H9 (cell line): ENCODE measurements around the gene ACCSL. TPM values are rescaled to one million over a fixed set of nuclear protein-coding genes. Genes with fewer than 3 reads are reported as not detected.
A peak's percentile ranks its signal among the peaks of the same experiment; 100 is the strongest.

Source experiments
- DNase-seq: peaks from one replicate; pipeline ENCODE4 v3.0.0-alpha.2; 2017
- H2AFZ ChIP-seq: one replicate; pipeline ENCODE4 v1.6.1; 2013; ENCODE audit warnings: mild to moderate bottlenecking, low read length, control low read depth, moderate library complexity
- H2AK5ac ChIP-seq: 2 replicates; pipeline ENCODE4 v1.6.1; 2013; ENCODE audit warnings: low read length, control low read depth, mixed read lengths; ENCODE audit not compliant: insufficient read length
- H2BK120ac ChIP-seq: one replicate; pipeline ENCODE4 v1.6.1; 2013; ENCODE audit warnings: low read depth, mild to moderate bottlenecking, low read length, control low read depth, inconsistent platforms; ENCODE audit not compliant: poor library complexity, severe bottlenecking
- H2BK12ac ChIP-seq: 2 replicates; pipeline ENCODE4 v1.6.1; 2013; ENCODE audit warnings: low read length, control low read depth, mixed read lengths, low read depth; ENCODE audit not compliant: insufficient read length
- H2BK15ac ChIP-seq: 2 replicates; pipeline ENCODE4 v1.6.1; 2013; ENCODE audit warnings: low read depth, low read length, control low read depth
- H2BK20ac ChIP-seq: one replicate; pipeline ENCODE4 v1.6.1; 2013; ENCODE audit warnings: low read depth, mild to moderate bottlenecking, low read length, control low read depth, inconsistent platforms; ENCODE audit not compliant: poor library complexity, severe bottlenecking
- H2BK5ac ChIP-seq: 2 replicates; pipeline ENCODE4 v1.6.1; 2013; ENCODE audit warnings: low read length, control low read depth, mixed read lengths; ENCODE audit not compliant: insufficient read length
- H3K14ac ChIP-seq: 2 replicates; pipeline ENCODE4 v1.6.1; 2013; ENCODE audit warnings: low read length, control low read depth; ENCODE audit not compliant: insufficient read depth
- H3K18ac ChIP-seq: 2 replicates; pipeline ENCODE4 v1.6.1; 2013; ENCODE audit warnings: low read depth, mild to moderate bottlenecking, mixed read lengths, low read length, control low read depth; ENCODE audit not compliant: insufficient read length
- H3K23ac ChIP-seq: 2 replicates; pipeline ENCODE4 v1.6.1; 2013; ENCODE audit warnings: low read length, control low read depth, mixed read lengths, low read depth; ENCODE audit not compliant: insufficient read length
- H3K23me2 ChIP-seq: 2 replicates; pipeline ENCODE4 v1.6.1; 2013; ENCODE audit warnings: low read depth, mild to moderate bottlenecking, mixed read lengths, low read length, control low read depth; ENCODE audit not compliant: insufficient read length, poor library complexity, severe bottlenecking
- H3K27ac ChIP-seq: 2 replicates; pipeline ENCODE4 v1.5.1; 2013; ENCODE audit warnings: low read length, control low read depth, mixed read lengths, low read depth; ENCODE audit not compliant: insufficient read length
- H3K27me3 ChIP-seq: 2 replicates; pipeline ENCODE4 v1.6.1; 2013; ENCODE audit warnings: low read length, control low read depth, inconsistent platforms; ENCODE audit not compliant: insufficient read depth
- H3K4ac ChIP-seq: 2 replicates; pipeline ENCODE4 v1.6.1; 2013; ENCODE audit warnings: low read depth, mild to moderate bottlenecking, control low read depth, inconsistent platforms, low read length, moderate library complexity
- H3K4me1 ChIP-seq: 2 replicates; pipeline ENCODE4 v1.6.1; 2013; ENCODE audit warnings: low read length, control low read depth, inconsistent platforms; ENCODE audit not compliant: insufficient read depth
- H3K4me2 ChIP-seq: 2 replicates; pipeline ENCODE4 v1.6.1; 2013; ENCODE audit warnings: low read length, control low read depth, mixed read lengths; ENCODE audit not compliant: insufficient read length, insufficient read depth
- H3K56ac ChIP-seq: 2 replicates; pipeline ENCODE4 v1.6.1; 2013; ENCODE audit warnings: low read depth, mild to moderate bottlenecking, mixed read lengths, low read length, control low read depth; ENCODE audit not compliant: insufficient read length
- H3K79me1 ChIP-seq: 2 replicates; pipeline ENCODE4 v1.6.1; 2013; ENCODE audit warnings: low read depth, mild to moderate bottlenecking, moderate library complexity, low read length, control low read depth, inconsistent platforms; ENCODE audit not compliant: insufficient read depth, poor library complexity, severe bottlenecking
- H3K79me2 ChIP-seq: 2 replicates; pipeline ENCODE4 v1.6.1; 2013; ENCODE audit warnings: low read length, control low read depth, inconsistent platforms; ENCODE audit not compliant: insufficient read depth
- H3K9ac ChIP-seq: 2 replicates; pipeline ENCODE4 v1.6.1; 2013; ENCODE audit warnings: low read length, control low read depth, mixed read lengths; ENCODE audit not compliant: insufficient read length; ENCODE audit errors: extremely low read depth
- H3K9me3 ChIP-seq: one replicate; pipeline ENCODE4 v1.6.1; 2013; ENCODE audit warnings: low read depth, low read length, inconsistent platforms; ENCODE audit not compliant: control insufficient read depth
- H3T11ph ChIP-seq: one replicate; pipeline ENCODE4 v1.6.1; 2013; ENCODE audit warnings: mild to moderate bottlenecking, low read length, control low read depth, inconsistent platforms
- H4K20me1 ChIP-seq: one replicate; pipeline ENCODE4 v1.6.1; 2013; ENCODE audit not compliant: control insufficient read depth, insufficient read length, insufficient read depth
- H4K5ac ChIP-seq: 2 replicates; pipeline ENCODE4 v1.6.1; 2013; ENCODE audit warnings: low read depth, mild to moderate bottlenecking, mixed read lengths, low read length, control low read depth; ENCODE audit not compliant: insufficient read length
- H4K8ac ChIP-seq: replicated peaks from 2 replicates; pipeline ENCODE4 v1.6.1; 2013; ENCODE audit warnings: low read length, control low read depth, mixed read lengths, low read depth; ENCODE audit not compliant: insufficient read length
- H4K91ac ChIP-seq: 2 replicates; pipeline ENCODE4 v1.6.1; 2013; ENCODE audit warnings: low read depth, mild to moderate bottlenecking, moderate library complexity, mixed read lengths, low read length, control low read depth; ENCODE audit not compliant: insufficient read length
- H3K27ac Mint-ChIP-seq, 3 experiments: 2 replicates in 2 of 3; 3 replicates in 1 of 3; pipeline ENCODE4 v1.8.0; 2020 to 2021; ENCODE audit warnings: mixed read lengths in 3 of 3, mild to moderate bottlenecking in 1 of 3, moderate library complexity in 1 of 3
- H3K27me3 Mint-ChIP-seq: 2 replicates; pipeline ENCODE4 v1.8.0; 2021; ENCODE audit warnings: low read depth, mild to moderate bottlenecking, moderate library complexity, mixed read lengths
- H3K36me3 Mint-ChIP-seq, 3 experiments: 2 replicates in 2 of 3; 3 replicates in 1 of 3; pipeline ENCODE4 v1.8.0; 2020 to 2021; ENCODE audit warnings: low read depth in 3 of 3, mixed read lengths in 3 of 3; ENCODE audit not compliant: insufficient read depth in 1 of 3
- H3K4me1 Mint-ChIP-seq, 2 experiments: 2 replicates each; pipeline ENCODE4 v1.8.0; 2020; ENCODE audit warnings: mixed read lengths in 2 of 2
- H3K4me3 Mint-ChIP-seq, 2 experiments: 2 replicates in 1 of 2; 3 replicates in 1 of 2; pipeline ENCODE4 v1.8.0; 2020 to 2021; ENCODE audit warnings: mild to moderate bottlenecking in 2 of 2, mixed read lengths in 2 of 2, moderate library complexity in 1 of 2
- H3K9me3 Mint-ChIP-seq, 2 experiments: 2 replicates in 1 of 2; 3 replicates in 1 of 2; pipeline ENCODE4 v1.8.0; 2020; ENCODE audit warnings: mild to moderate bottlenecking in 2 of 2, mixed read lengths in 2 of 2, moderate library complexity in 1 of 2
- WGBS: extraction: QIAGEN DNeasy Blood & Tissue Kit; methylation state at CpG from one replicate; pipeline ENCODE4 v1.1.7; 2013; ENCODE audit warnings: missing lambda C conversion rate, low lambda C conversion rate, mixed read lengths; ENCODE audit not compliant: insufficient read length; ENCODE audit errors: extremely low coverage; 5-methylcytosine and 5-hydroxymethylcytosine counted together
- total RNA-seq: library from RNA; stranded (reverse); gene quantifications from 2 replicates; pipeline ENCODE4 v1.2.1, GENCODE V29; 2021
- TF ChIP-seq, protein P1 (sequence below): fragments of 200-600 bp; sonication (generic); conservative IDR thresholded peaks from 3 replicates; pipeline ENCODE4 v1.8.0; 2021; ENCODE audit warnings: antibody characterized with exemption, mild to moderate bottlenecking

Gene ACCSL
- total RNA-seq, 1 experiment from 2014 or later: not detected

DNA sequence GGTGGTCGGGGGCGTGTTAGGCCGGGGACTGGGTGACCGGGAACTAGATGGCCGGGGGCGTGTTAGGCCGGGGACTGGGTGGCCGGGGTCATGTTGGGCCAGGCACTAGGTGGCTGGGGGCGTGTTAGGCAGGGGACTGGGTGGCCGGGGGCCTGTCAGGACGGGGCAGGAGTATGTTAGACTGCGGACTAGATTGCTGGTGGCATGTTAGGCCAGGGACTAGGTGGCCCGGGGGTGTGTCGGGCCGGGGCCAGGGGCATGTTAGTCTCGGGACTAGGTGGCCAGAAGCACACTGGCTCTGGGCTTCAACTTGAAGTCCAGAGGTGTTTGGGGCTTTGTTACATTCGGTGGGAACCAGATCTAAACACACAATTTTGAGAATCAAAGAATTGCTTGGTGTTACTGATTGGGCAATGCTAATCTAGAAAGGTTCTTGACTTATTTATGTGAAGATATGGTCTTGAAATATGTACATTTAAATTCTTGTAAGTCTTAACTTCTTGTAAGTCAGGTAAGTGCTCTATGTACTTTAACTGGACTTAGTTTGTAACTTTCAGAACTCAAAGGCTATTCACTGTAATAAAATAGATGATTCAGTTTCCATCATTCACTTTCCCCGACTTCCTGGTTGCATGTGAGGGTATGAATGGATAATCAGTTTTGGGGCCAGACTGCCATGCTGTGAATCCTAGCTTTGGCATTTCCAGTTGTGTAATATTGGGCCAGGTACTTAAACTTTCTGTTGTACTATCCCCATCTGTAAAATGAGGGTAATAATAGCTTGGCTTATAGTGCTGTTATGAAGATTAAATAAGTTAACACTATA is 48.8 kb downstream of the ACCSL start:
- Histone ChIP-seq H3K9ac (no peak overlapping the region), H2AK5ac (no peak overlapping the region), H3K79me2 (0 out of 2 replicates have a peak, but pooled peaks cover 6% of the 10 kb centered on the region), H2BK12ac (no peak overlapping the region), H3K27me3 (no peaks in the 10 kb centered on the region), H3K9me3 (no peaks in the 10 kb centered on the region), H3K56ac (no peak overlapping the region), H3K27ac (no peak overlapping the region), H2BK15ac (no peak overlapping the region), H4K91ac (no peak overlapping the region), H3K4me1 (no peaks in the 10 kb centered on the region), H2BK5ac (no peak overlapping the region), H2BK120ac (no peak overlapping the region), H3K4me2 (peak overlapping the region; percentile 75), H2BK20ac (no peak overlapping the region), H3K23me2 (peaks cover 9% of the 10 kb centered on the region), H3T11ph (no peak overlapping the region), H3K23ac (no peak overlapping the region), H3K18ac (no peak overlapping the region), H3K79me1 (peaks cover 3% of the 10 kb centered on the region), H3K14ac (peak overlapping the region; percentile 53; the same call in 1 of the 2 replicates), H4K8ac (no peak overlapping the region), H4K5ac (no peak overlapping the region), H3K4ac (no peak overlapping the region), H4K20me1 (no peaks in the 10 kb centered on the region), H2AFZ (no peak overlapping the region)
- H3K9me3 Mint-ChIP-seq: no peaks in the 10 kb centered on the region; a peak in 1 of 5 replicates
- H3K27ac Mint-ChIP-seq: no peak overlapping the region
- WGBS: no CpG with 5 or more reads among the region's 18 CpGs
- no peak for DNase-seq
- peak overlapping the region; percentile 84 to 89 for H3K4me3 Mint-ChIP-seq
- peaks cover 0 to 5% (median 0%) of the 10 kb centered on the region in 3 experiments; a peak in 2 of 7 replicates for H3K36me3 Mint-ChIP-seq
- peaks cover 11 to 12% of the 10 kb centered on the region in 2 experiments for H3K4me1 Mint-ChIP-seq
- no peaks in the 10 kb centered on the region; the same call in 1 of the 2 replicates for H3K27me3 Mint-ChIP-seq
- TF ChIP-seq, protein P1, sequence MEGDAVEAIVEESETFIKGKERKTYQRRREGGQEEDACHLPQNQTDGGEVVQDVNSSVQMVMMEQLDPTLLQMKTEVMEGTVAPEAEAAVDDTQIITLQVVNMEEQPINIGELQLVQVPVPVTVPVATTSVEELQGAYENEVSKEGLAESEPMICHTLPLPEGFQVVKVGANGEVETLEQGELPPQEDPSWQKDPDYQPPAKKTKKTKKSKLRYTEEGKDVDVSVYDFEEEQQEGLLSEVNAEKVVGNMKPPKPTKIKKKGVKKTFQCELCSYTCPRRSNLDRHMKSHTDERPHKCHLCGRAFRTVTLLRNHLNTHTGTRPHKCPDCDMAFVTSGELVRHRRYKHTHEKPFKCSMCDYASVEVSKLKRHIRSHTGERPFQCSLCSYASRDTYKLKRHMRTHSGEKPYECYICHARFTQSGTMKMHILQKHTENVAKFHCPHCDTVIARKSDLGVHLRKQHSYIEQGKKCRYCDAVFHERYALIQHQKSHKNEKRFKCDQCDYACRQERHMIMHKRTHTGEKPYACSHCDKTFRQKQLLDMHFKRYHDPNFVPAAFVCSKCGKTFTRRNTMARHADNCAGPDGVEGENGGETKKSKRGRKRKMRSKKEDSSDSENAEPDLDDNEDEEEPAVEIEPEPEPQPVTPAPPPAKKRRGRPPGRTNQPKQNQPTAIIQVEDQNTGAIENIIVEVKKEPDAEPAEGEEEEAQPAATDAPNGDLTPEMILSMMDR: no peak
